Vagina (tissue), 2 donors: ENCODE results near the gene TMPRSS4.

Source experiments
- CTCF ChIP-seq, 3 experiments: fragments of 450-650 bp in 2 of 3; fragments of 200-600 bp in 1 of 3; sonication (generic) in 1 of 3; IDR thresholded peaks; one replicate each; pipeline ENCODE4 v1.5.1; 2017 to 2019; ENCODE audit warnings: antibody characterized with exemption in 3 of 3, mild to moderate bottlenecking in 2 of 3, moderate library complexity in 2 of 3
- POLR2A ChIP-seq, 2 donors: fragments of 450-650 bp; IDR thresholded peaks; one replicate each; pipeline ENCODE4 v1.6.1; 2017; ENCODE audit warnings: antibody characterized with exemption in 2 of 2, mild to moderate bottlenecking in 2 of 2, moderate library complexity in 2 of 2
- POLR2AphosphoS5 ChIP-seq, 2 donors: sonication (generic); formaldehyde crosslinking; IDR thresholded peaks; one replicate each; pipeline ENCODE4 v1.9.0; 2017; ENCODE audit warnings: antibody characterized with exemption in 2 of 2, mild to moderate bottlenecking in 2 of 2, low read depth in 1 of 2; ENCODE audit not compliant: insufficient read depth in 1 of 2

GRCh38 chr11:118135051-118135795 lies 58.3 kb downstream of the TMPRSS4 start:
- TF ChIP-seq CTCF (IDR thresholded peaks at IDR 0.05) (no peak), POLR2A (IDR thresholded peaks at IDR 0.05) (no peak), POLR2AphosphoS5 (IDR thresholded peaks at IDR 0.05; ENCODE audit: insufficient read depth in 1 of 2, low read depth in 1 of 2) (no peak)
